Activated T-cell treated with anti-CD3 and anti-CD28 coated beads for 4 hours (primary cell): ENCODE data around the gene STK32A.

Source experiments
- DNase-seq: peaks from one replicate; pipeline ENCODE4 v3.0.0-alpha.2; 2020

The STK32A gene

DNA sequence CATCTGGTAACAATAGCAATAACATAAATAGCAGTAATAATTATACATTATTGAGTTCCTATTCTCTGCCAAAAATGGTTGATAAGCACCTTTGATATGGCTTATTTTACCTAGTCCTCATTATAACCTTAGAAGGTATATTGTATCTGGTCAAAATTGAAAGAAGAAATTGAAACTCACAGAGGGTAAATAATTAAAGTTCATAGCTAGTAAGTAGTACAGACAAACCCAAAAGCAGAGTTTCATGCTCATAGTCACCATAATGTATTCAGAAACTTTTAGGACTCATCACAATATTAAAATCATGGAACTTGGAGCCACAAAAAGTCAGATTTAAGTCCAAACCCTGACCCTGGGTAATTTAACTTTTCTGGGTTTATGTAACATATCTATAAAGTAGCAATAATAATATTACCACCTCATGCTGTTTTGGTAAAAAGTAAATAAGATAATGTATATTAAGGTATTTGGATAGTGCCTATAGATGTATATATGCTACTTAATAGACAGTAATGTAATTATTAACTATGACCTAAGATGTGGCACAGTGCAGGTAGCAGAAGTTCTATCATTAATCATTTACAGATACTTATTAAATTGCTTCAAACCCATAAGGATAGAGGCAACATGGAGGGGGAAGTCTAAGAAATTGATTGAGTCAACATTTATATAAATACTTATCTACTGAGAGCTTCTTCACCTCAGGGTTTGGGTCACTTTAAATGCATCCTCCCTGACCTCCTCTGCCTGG is 32.4 kb downstream of the STK32A start:
- DNase-seq: no peak

DNA sequence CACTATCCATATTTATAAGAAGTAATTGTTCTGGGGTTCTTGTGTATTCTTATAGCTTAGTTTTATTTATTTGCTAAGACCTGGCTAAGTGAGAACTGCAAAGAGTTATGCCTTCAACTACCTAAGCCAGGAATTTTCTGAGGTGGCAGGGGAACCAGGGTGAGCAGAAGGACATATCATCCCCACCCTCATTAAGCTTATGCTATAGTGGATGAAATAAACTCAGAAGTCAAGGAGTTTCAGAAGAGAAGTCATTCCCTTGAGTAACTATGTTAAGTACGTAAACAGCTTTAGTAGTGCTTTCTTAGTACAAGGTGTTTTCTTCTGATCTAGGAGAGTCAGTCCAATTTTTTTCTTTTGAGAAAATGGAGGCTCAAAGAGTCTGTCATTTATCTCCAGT is 41.7 kb downstream of the STK32A start:
- DNase-seq: no peak

DNA sequence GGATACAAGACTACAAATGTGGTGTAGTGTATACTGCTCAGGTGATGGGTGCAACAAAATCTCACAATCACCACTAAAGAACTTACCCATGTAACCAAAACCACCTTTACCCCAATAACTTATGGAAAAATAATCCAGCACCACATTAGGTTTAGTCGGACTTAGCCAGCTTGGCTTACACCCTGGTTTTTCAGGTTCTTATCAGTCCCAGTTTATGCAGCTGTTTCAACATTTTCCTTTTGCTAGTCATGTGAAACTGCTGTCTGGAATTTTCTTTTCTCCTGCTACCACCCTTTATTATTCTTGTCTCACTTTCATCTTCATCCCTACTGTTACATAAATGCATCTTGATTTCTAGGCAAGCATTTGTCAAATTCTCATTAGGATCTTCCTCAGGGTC is 51.5 kb downstream of the STK32A start:
- DNase-seq: no peak

DNA sequence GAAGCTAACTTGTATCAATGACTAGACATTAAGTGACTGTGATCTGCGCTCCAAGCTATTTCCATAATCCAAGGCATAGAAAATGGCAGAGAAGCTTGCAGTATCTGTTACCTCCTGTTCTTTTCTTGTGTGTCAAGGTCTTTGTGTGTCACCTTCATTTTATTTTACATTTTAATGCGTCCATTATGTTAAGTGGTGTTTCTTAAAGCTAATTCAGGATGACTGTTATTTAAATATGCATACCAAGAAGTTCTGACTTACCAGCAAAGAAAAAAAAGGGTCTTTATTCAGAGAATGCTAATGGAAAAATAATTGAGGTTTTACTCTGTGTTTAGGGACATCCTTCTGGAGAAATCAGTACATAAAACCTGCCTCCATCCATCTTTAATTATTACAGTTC is 52.3 kb downstream of the STK32A start:
- DNase-seq: no peak

DNA sequence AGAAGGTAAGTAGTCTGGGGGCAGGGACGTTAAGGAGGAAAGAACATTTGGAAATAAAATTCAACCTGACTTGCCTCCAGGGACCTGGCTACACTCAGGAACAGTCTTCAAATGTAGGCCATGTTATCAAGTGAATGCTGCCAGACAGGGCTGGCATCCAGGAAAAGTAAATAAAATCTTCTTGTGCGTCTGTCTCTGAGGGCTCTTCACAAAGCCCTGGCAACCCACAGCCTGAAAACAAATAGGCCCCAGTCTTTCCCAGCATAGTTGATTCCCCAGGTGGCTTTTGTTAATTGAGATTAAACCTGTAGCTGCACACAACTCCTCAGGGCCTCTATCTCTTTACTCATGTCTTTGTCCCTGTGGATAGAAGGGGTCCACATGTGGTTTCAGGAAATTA is 55.4 kb downstream of the STK32A start:
- no peak for DNase-seq

DNA sequence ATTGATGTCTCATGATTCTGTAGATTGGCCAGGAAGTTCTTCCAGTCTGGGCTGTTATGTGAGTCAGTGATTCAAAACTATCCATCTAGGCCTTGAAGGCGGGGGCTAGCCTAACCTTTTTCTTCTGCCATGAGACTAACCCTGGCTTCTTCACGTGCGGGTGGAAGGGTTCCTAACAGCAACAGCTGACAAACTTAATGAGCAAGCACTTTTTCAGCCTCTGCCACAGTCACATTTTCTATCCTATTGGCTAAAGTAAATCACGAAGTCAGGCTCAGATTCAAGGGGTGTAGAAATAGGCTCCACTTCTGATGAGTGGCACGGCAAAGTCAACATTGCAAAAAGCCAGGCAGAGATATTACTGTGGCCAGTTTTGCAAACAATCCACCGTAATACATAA is 68.4 kb downstream of the STK32A start:
- no peak for DNase-seq

DNA sequence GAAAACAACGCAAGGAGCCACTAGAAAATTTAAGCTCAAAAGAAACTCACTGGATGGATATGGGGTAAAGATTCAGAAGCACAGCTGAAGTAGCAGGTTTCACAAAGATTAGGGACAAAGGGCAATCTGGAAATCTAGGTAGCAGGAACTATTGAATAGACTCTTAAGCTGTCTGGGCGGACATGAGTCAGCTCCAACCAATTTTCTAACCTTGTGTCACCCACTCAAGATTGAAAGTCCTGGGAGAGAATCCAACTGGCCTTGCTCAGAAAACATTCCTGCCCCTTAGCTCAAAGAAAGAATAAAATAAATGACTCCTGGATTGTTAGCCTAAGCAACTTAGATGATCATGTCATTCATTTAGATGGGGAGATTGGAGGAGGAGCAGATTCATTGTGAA is 69.2 kb downstream of the STK32A start:
- DNase-seq: no peak

DNA sequence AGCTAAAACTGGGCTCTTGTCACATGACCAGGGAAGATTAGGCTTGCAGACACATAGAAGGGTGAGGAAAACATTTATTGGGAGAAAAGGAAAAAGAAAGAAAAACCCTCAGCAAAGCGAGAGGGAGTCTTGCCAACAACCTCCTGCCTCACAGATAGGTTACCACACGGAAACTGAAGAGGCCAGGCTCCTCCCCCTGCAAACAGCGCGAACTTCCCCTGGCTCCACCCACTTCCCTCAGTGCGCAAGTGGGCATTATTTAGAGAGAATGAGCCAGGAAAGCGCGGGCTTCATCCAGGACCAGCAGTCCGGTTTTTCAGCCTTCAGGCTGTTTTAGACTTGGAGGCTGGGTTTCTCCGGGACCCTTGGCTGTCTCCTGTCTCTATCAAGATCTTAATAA is 70.3 kb downstream of the STK32A start:
- no peak for DNase-seq

DNA sequence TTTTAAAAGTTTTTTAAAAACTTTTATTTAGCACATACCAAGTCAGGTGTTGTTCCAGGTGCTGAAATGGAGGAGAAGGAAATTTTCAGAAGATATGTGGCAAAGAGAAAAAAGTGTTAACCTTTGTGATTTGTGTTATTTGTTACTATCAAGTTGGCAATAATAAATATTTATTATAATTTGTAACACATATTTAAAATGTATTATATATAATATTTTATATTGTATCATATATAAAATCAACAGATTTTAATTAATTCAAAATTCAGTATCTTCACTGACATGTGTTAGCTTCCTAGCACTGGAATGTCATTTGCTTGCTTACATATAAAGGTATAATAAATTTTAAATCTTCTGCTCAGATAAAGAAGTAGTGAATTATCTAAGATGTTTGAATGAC is 71.5 kb downstream of the STK32A start:
- no peak for DNase-seq

DNA sequence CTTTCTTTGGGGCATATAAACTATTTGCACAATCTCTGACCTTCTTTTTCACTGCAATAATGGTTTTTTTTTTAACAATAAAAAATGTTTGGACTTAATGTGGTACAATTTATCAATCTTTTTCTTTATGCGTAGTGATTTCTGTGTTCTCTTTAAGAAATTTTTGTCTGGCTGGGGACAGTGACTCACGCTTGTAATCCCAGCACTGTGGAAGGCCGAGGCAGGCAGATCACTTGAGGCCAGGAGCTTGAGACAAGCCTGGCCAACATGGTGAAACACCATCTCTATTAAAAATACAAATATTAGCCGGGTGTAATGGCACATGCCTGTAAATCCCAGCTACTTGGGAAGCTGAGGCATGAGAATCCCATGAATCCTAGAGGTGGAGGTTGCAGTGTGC is 72.3 kb downstream of the STK32A start:
- no peak for DNase-seq

DNA sequence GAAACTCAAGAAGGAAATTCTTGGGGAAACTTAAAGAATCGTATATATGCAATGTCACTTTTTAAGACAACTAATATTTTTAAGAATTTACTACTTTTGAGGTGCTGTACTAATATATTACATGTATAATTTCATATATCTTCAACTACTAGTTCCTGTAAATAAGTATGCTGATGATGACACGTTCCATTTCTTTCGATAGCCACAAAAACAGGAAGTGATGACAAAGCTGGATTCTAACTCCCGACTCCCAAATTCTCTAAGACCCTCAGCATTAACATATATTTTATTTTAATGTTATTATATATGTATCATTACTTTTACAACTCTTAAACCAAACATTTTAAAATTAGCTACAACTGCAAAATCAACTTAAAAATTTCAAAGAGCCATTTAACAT is 74.8 kb downstream of the STK32A start:
- no peak for DNase-seq

DNA sequence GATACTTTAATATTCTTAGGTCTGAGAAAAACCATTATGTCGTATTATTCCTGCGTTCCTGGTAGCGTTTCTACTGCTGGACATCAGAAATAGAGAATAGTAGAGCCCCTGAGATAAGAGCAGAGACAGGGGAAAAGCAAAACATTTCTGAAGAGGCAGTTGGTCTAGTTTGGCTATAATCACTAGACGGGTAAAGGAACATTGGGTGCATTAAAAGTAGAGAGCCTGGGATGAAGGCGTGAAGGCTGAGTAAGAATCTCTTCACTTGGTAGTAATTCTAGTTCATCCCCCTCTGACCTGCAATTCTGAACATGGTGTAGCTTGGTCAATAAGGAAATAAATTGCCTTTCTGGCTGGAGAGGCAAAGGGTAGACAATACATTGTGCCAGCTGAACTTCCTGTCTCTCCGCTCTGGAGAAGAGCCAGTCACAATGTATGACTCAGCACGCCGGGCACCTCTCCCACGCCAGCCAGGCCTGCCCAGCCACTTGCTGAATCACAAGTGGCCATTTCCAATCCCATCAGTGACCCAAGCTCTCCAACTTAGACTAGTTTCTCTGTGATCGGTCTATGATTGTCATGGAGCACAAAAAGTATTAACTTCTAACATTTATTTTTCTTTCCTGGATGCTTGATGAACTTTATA is 75.4 kb downstream of the STK32A start:
- no peak for DNase-seq

DNA sequence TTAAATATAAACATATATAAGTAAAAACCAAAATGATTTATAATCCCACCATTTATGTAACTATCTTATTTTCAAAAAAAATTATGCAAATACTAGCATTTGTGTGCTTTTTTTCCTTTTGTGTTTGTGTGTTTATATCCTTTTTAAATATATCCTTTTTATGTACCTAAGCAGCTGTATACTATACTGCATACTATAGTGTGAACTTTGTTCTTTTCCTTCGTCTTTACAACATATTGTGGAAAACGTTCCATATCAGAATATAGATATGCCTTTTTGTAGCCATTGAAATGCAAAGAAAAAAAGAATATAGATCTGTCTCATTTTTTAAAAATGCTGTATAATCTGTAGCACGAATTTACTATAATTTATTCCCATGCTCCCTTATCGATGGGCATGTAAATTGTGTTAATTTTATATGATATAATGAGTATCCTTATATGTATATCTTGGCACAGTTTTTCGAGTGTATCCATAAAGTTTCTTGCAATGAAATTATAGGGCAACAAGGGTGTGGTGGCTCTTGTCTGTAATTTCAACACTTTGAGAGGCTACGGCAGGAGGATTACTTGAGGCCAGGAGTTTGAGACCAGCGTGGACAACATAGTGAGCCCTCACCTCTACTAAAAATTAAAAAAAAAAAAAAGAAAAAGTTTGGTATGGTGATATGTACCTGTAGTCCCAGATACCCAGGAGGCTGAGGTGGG is 83.3 kb downstream of the STK32A start:
- no peak for DNase-seq

DNA sequence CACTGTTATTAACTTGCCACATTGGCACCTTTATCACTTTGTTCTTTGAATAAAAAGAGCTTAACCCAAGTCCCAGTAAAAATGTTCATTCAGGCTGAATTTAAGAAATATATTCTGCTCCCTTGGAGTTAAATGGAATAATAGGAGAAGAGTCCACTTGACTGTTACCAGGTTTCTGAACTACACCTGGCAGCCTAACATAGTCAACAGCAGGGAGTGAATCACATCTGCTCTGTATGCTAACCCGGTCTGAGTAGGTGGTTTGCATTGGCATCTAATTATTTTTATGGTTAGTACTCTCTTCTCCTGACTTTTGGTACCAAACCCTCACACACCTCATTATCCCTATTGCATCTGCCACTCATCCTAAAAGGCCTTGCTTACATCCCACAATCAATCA is 86.7 kb downstream of the STK32A start:
- no peak for DNase-seq

DNA sequence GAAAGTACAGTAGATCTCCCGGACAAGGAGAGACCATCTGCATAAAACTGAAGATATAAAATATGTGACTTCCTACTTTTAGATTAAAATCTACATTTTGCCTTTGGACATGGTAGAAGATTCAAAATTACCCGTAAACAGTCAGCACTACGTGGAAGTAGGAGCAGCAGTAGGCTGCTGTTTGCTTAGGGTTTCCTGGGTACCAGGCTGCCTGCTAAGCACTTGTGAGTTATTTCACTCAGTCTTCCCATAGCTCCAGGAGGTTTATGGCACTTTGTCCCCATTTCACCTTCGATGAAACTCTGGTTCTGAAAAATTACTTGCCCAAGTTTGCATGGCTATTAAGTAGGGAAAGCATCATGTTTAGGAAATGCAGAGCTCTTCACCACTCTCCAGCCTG is 92.6 kb downstream of the STK32A start:
- no peak for DNase-seq

DNA sequence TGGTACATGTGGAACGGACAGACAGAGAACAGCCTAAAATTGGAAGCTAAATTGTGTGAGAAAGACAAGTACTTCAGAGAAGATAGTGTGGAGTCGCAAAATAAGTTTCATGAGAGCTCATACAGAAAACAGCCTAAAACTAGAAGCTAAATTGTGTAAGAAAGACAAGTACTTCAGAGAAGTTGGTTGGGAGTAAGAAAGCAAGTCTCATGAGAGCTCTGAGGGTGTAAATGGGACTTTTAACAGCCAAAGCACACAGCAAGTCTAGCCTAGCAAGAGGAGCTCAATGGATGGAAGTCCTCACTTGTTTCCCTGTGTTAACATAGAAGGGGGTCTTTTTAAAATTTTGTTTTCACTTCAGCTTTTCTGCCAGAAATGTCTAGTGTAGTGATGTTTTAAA is 93.1 kb downstream of the STK32A start:
- no peak for DNase-seq

DNA sequence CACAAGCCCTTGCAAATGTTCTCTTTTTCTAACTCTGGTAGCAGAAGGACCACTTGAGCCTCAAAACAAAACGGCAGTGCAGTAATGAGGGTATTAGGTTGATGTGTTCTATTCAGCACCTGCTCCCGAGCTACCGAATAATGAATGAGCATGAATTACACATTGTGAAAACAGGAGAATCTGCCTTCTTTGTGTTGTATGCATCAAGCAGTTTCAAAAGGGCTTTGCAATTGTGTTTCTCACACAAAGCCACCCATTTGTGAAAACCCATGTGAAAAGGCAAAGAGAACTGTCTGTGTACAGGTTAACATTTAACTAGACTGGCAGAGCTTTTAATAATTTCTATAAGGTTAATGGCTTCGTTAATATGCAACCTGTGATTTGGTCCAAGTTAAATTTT is 97.8 kb downstream of the STK32A start:
- no peak for DNase-seq

DNA sequence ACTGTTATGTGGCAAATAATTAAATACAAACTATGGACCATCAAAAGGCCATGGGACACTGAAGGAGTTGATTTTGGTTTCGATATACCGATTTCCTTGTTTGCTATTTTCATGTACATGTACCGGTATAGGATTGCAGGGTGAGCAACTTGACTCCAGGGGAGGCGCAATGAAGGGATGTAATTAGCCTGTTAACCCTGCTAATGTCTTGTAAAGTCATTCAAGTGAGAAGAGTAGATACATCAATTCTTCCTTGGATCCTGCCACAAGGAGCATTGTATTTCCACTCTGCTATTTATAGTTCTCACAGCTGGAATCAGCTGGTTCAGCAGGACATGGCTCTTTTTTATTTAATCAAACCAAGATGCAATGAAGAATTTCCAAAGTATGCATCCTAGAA is 102.0 kb downstream of the STK32A start:
- DNase-seq: no peak

DNA sequence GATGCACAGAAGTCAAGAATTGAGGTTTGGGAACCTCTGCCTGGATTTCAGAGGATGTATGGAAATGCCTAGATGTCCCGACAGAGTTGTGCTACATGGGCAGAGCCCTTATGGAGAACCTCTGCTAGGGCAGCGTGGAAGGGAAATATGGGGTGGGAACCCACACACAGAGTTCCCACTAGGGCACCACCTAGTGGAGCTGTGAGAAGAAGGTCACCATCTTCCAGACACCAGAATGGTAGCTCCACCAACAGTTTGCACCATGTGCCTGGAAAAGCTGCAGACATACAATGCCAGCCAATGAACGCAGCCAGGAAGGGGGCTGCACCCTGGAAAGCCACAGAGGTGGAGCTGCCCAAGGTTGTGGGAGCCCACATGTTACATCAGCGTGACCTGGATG is 104.5 kb downstream of the STK32A start:
- no peak for DNase-seq

DNA sequence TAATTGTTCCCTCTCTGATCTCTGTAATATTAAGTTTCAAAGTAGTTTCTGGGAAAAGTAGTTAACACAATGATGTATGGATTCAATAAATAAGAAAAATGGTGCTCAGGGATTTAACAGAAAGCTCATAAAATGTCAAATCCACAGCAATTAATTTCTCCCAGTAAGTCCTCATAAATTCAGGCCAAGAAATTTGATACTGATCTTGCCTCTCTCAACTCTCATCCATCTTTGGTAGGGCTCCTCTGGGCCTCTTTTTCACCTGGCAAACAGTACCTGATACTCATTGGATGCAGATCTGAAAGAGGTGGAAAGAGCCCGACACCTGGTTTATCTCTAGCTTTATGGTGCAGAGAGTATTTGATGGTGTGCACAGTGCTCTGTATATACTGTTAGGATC is 106.1 kb downstream of the STK32A start:
- DNase-seq: no peak

DNA sequence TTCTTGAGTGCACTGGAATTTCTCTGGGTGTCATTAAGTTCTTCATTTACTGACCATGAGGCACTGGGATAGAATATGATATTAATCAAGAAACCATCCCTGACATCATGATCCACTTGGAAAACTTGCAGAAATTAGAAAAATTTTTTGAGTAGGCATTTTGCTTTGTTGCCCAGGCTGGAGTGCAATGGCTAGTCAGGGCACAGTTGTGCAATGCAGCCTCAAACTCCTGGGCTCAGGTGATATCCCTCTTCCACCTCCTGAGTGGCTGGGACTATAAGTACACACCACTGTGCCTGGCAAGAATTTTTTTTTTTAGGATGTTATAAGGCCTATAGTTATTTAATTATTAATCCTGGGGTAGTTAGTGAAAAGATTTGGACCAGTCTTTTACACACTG is 106.5 kb downstream of the STK32A start:
- DNase-seq: no peak

DNA sequence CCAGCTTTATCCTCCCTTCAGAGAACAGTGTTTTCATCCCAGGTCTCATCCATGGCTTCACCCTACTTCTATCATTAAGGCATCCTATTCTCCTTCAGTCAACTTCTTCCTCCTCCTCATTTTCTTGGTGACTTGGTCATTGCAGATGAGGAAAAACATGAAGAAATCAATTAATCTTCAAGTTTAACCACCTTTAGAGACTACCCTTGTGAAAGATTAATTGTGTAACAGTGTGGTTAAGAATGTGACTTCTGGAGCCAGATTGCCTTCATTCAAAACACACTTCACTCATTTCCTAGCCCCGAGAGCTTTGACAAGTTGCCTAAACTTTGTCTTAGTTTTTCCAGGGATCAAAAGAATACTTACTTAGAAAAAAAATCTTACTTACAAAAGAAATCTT is 110.0 kb downstream of the STK32A start:
- no peak for DNase-seq

DNA sequence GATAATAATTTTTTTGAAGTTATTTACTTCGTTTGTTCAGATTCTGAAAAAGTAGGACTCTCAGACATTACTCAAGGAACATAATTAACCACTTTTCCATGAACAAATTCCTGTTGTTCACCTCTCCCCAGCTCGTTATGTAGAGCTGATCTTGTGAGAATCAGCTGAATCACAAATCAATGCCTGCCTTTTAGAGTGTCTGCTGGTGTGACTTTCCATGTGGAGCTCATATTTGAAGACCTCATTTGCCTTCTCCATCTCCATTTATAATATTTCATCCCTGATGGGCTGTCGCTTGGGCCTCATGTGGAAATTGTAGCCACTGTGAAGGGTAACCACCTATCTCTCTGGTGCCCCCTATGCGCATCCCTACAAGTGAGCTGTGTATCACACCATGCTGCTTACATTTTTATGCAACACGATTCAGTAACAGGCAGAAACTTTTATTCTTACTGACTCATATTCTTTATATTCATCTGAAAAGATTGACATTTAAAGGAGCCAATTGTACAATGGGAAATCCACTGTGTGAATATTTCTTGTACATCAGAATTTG is 111.3 kb downstream of the STK32A start:
- no peak for DNase-seq

DNA sequence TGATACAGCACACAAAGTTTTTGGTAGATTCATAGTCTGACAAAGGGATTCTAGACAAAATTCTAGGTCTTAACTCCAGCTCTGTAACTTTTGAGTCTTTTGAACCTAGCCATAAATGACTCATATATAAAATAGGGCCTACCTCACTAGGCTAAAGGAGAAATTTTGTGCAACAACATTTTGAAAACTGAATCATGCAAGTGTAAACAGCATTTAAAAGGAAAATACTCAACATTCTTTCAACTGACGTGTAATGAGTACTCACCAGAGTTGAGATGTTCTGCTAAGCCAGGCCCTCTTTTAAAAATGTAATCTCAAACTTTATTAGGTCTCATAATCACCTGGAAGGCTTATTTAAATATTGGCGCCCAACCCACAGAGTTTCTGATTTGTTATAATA is 113.2 kb downstream of the STK32A start:
- DNase-seq: no peak
